ENCODE data around the gene MAD1L1. TPM values are rescaled to one million over a fixed set of nuclear protein-coding genes. Genes with fewer than 3 reads are reported as not detected.

MAD1L1 gene
- total RNA-seq, 1 donor from 2014 or later, result 16.2 TPM

DNA sequence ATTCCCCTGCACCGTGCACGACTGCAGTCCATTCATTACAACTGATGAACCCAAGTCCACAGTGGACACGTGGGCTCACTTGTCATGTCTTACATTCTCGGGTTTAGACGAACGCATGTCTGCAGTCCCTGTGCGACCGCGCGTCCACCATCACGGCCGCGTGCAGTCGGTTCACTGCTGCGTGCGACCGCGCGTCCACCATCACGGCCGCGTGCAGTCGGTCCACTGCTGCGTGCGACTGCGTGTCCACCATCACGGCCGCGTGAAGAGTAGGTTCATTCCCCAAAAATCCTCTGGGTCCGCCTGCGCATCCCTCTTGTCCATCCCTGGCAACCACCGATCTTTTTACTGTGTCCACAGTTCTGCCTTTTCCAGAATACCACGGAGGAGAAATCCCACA lies 100.5 kb downstream of the MAD1L1 start:
- DNase-seq, result no peak
- TF ChIP-seq, protein P1, sequence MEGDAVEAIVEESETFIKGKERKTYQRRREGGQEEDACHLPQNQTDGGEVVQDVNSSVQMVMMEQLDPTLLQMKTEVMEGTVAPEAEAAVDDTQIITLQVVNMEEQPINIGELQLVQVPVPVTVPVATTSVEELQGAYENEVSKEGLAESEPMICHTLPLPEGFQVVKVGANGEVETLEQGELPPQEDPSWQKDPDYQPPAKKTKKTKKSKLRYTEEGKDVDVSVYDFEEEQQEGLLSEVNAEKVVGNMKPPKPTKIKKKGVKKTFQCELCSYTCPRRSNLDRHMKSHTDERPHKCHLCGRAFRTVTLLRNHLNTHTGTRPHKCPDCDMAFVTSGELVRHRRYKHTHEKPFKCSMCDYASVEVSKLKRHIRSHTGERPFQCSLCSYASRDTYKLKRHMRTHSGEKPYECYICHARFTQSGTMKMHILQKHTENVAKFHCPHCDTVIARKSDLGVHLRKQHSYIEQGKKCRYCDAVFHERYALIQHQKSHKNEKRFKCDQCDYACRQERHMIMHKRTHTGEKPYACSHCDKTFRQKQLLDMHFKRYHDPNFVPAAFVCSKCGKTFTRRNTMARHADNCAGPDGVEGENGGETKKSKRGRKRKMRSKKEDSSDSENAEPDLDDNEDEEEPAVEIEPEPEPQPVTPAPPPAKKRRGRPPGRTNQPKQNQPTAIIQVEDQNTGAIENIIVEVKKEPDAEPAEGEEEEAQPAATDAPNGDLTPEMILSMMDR (IDR thresholded peaks at IDR 0.05; ENCODE audit: borderline replicate concordance), result no peak
- H3K4me1 ChIP-seq, result no peaks in the 10 kb centered on the region
- intact Hi-C loops (cut with micrococcal nuclease), result no loop called here
- H3K27ac ChIP-seq (replicated peaks), result no peak overlapping the region
- H3K36me3 ChIP-seq, result peaks cover 12% of the 10 kb centered on the region
- H3K4me3 ChIP-seq, result no peak overlapping the region
- H3K27me3 ChIP-seq (ENCODE audit: low read depth), result no peaks in the 10 kb centered on the region
- no peaks in the 10 kb centered on the region for H3K9me3 ChIP-seq (replicated peaks)

DNA sequence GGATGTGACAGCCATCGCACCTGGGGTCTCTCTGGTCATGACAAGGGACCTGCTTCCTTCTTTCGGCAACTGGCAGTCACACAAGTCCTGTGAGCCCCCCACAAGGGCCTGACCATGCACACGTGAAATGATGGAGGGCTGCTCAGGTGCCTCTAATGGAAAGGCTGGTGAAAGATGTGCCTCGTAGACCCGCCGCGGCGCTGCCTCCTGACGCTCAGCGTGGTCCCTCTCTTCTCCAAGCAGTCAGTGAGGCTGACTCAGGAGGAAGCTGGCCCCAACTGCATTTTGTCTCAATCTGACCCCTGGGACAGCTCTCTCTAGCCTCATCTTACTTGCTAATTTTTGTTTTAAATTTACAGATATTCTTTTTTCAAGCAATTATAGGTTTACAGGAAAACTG lies 100.9 kb downstream of the MAD1L1 start:
- no peaks in the 10 kb centered on the region for H3K9me3 ChIP-seq (replicated peaks)
- H3K27me3 ChIP-seq (ENCODE audit: low read depth), result no peaks in the 10 kb centered on the region
- DNase-seq, result no peak
- no peaks in the 10 kb centered on the region for H3K4me1 ChIP-seq
- intact Hi-C loops (cut with micrococcal nuclease), result no loop called here
- TF ChIP-seq, protein P1 (IDR thresholded peaks at IDR 0.05; ENCODE audit: borderline replicate concordance), result no peak
- H3K36me3 ChIP-seq, result peaks cover 12% of the 10 kb centered on the region
- H3K4me3 ChIP-seq, result no peak overlapping the region
- H3K27ac ChIP-seq (replicated peaks), result no peak overlapping the region

DNA sequence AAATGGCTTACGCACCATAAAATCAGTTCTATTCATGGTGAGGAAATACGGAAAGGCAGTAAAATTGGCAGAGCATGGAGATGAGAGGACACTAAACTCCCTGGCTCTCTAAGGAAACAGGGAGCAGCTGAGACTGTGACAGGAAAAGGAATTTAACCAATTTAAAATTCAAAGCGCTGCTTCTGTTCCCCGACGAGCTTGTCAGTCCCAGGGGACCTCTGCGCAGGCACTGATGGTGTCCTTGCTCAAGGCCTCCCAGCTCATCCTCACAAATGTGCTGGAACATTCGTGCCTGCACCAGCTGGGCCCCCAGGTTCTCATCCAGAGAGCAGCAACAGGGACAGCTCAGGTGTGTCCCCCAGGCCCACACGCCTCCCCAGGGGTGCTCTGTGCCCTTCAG lies 101.4 kb downstream of the MAD1L1 start:
- no peak overlapping the region for H3K4me3 ChIP-seq
- H3K27ac ChIP-seq (replicated peaks), result no peak overlapping the region
- no peaks in the 10 kb centered on the region for H3K27me3 ChIP-seq (ENCODE audit: low read depth)
- no peak for DNase-seq
- no peaks in the 10 kb centered on the region for H3K9me3 ChIP-seq (replicated peaks)
- TF ChIP-seq, protein P1 (IDR thresholded peaks at IDR 0.05; ENCODE audit: borderline replicate concordance), result no peak
- H3K4me1 ChIP-seq, result no peaks in the 10 kb centered on the region
- peaks cover 12% of the 10 kb centered on the region for H3K36me3 ChIP-seq
- intact Hi-C loops (cut with micrococcal nuclease), result no loop called here

DNA sequence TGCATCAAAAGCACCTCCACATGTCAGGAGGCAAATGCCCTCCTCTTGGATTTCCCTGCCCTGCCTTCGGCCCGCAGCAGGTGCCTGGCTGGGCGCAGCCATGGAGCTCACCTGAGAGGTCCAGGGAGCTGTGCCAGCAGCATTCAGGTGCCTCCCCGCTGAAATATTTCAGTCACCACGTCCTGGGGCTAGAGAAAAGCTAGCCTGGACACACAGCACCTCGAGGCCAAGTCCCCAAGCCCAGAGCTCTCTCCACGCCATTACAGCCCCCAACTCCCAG lies 102.7 kb downstream of the MAD1L1 start:
- Histone ChIP-seq H3K9me3 (replicated peaks) (no peaks in the 10 kb centered on the region), H3K4me1 (no peaks in the 10 kb centered on the region), H3K36me3 (peaks cover 4% of the 10 kb centered on the region), H3K27ac (replicated peaks) (no peak overlapping the region), H3K4me3 (no peak overlapping the region), H3K27me3 (ENCODE audit: low read depth) (no peaks in the 10 kb centered on the region)
- intact Hi-C loops (cut with micrococcal nuclease), result no loop called here
- no peak for DNase-seq
- TF ChIP-seq, protein P1 (IDR thresholded peaks at IDR 0.05; ENCODE audit: borderline replicate concordance), result no peak

DNA sequence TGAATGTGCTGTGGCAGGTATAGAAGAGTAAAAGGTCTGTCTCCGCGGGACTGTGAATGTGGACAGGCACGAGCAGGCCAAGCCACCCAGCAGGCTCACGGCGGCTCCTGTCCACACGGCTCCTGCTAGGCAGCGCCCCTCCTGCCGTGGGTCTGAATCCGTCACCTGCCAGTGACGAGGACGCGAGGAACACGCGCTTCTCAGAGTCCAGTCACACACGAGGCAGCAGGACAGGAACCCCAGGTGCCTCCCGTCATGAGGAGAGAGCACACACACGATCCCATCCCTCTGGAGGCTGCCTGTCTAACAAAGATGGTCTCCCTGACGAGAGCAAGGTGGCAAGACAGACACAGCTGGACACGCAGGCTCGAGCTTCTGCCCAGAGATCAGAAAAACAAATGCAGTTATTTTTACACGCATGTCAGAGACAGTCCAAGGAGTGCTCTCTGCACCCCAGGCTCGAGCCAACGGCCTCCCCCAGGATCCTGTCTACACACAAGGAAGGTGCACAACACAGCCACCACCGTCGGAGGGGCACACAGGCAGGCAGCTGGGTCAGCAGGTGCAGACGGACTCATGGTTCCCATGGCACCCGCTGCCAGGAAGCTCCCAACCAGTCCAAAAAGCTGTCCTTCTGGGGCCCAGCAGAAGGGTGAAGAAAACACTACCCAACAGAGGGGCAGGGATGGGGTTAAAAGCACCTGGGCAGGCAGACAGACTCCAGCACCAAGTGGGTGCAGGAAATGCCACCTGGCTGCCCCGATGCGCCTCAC lies 103.2 kb downstream of the MAD1L1 start:
- peaks cover 4% of the 10 kb centered on the region for H3K36me3 ChIP-seq
- H3K27ac ChIP-seq (replicated peaks), result no peak overlapping the region
- TF ChIP-seq, protein P1 (IDR thresholded peaks at IDR 0.05; ENCODE audit: borderline replicate concordance), result no peak
- intact Hi-C loops (cut with micrococcal nuclease), result no loop called here
- no peaks in the 10 kb centered on the region for H3K27me3 ChIP-seq (ENCODE audit: low read depth)
- H3K9me3 ChIP-seq (replicated peaks), result no peaks in the 10 kb centered on the region
- no peak overlapping the region for H3K4me3 ChIP-seq
- no peaks in the 10 kb centered on the region for H3K4me1 ChIP-seq
- no peak for DNase-seq

Data from left ventricle myocardium inferior (tissue), 1 donor.